ENCODE measurements around the gene ACTL8.

GRCh38 chr1:17741052-17741451 is 14.1 kb upstream of the ACTL8 start:
- TF ChIP-seq CTCF (conservative IDR thresholded peaks at IDR 0.05; ENCODE audit: low read depth, low read length) (no peak), POLR2A (IDR thresholded peaks at IDR 0.05; ENCODE audit: low read depth, low read length) (no peak), RAD21 (IDR thresholded peaks at IDR 0.05; ENCODE audit: low read length) (no peak), SMC3 (IDR thresholded peaks at IDR 0.05; ENCODE audit: low read depth, low read length) (no peak), MAZ (IDR thresholded peaks at IDR 0.05; ENCODE audit: borderline replicate concordance, low read depth, low read length) (no peak), RCOR1 (IDR thresholded peaks at IDR 0.05; ENCODE audit: insufficient replicate concordance, low read length) (no peak), USF2 (IDR thresholded peaks at IDR 0.05; ENCODE audit: low read depth, low read length) (no peak), CEBPB (IDR thresholded peaks at IDR 0.05; ENCODE audit: low read depth, low read length) (no peak), FOS (IDR thresholded peaks at IDR 0.05; ENCODE audit: low read depth, low read length) (no peak)

Measured in IMR-90 (cell line).